HG02970 (cell line): Measurements from ENCODE around the gene ATP9B.

Experiments used
- ATAC-seq: cut with Tn5 transposase; IDR thresholded peaks from one replicate; pipeline ENCODE4 v1.9.1; 2021; ENCODE audit warnings: mild to moderate bottlenecking, moderate library complexity, moderate number of reproducible peaks; ENCODE audit not compliant: unreplicated experiment, low FRiP score

ATP9B gene

GRCh38 chr18:79418236-79418635, 349.0 kb downstream of the ATP9B start:
- ATAC-seq, result no peak

GRCh38 chr18:79418642-79419041, 349.4 kb downstream of the ATP9B start:
- no peak for ATAC-seq

- no peak for ATAC-seq
Observed at GRCh38 chr18:79420033-79420745, 351.0 kb downstream of the ATP9B start.

- ATAC-seq, result no peak
Observed at GRCh38 chr18:79421275-79421857, 352.2 kb downstream of the ATP9B start.

GRCh38 chr18:79422022-79422782, 353.0 kb downstream of the ATP9B start:
- no peak for ATAC-seq

GRCh38 chr18:79422783-79423165, 353.6 kb downstream of the ATP9B start:
- no peak for ATAC-seq

GRCh38 chr18:79423211-79424007, 354.2 kb downstream of the ATP9B start:
- no peak for ATAC-seq

GRCh38 chr18:79424008-79424565, 354.9 kb downstream of the ATP9B start:
- ATAC-seq, result no peak

GRCh38 chr18:79424880-79425568, 355.8 kb downstream of the ATP9B start:
- no peak for ATAC-seq

- no peak for ATAC-seq
Observed at GRCh38 chr18:79425569-79425886, 356.3 kb downstream of the ATP9B start.

GRCh38 chr18:79426376-79427300, 357.4 kb downstream of the ATP9B start:
- ATAC-seq, result no peak

GRCh38 chr18:79427368-79428225, 358.4 kb downstream of the ATP9B start:
- no peak for ATAC-seq
